Measurements from ENCODE around the gene ENAH.

GRCh38 chr1:225674381-225674780 lies 21.5 kb upstream of the ENAH start:
- TF ChIP-seq CTCF (IDR thresholded peaks at IDR 0.05) (no peak), POLR2A (IDR thresholded peaks at IDR 0.05) (no peak)

All from uterus (tissue), 2 donors.